Measurements from ENCODE around the gene COPZ2. TPM values are rescaled to one million over a fixed set of nuclear protein-coding genes. Genes with fewer than 3 reads are reported as not detected.

COPZ2 gene
- total RNA-seq, 2 donors from 2014 or later: not detected

- H3K4me1 ChIP-seq (ENCODE audit: control insufficient read depth, insufficient read depth, low read length): peaks cover 12% of the 10 kb centered on the region
Measured at GRCh38 chr17:48001197-48001596, 36.4 kb downstream of the COPZ2 start.

GRCh38 chr17:47999582-47999981, 38.0 kb downstream of the COPZ2 start:
- Histone ChIP-seq H3K4me3 (ENCODE audit: low read length) (no peak overlapping the region), H3K9ac (ENCODE audit: extremely low read depth, low read length, poor library complexity, severe bottlenecking) (no peak overlapping the region), H3K9me3 (ENCODE audit: control insufficient read depth, low read length) (no peaks in the 10 kb centered on the region), H3K27ac (ENCODE audit: low read depth, low read length) (no peak overlapping the region), H3K4me1 (ENCODE audit: control insufficient read depth, insufficient read depth, low read length) (peaks cover 26% of the 10 kb centered on the region), H3K27me3 (ENCODE audit: control insufficient read depth, insufficient read depth, low read length, poor library complexity, severe bottlenecking) (no peaks in the 10 kb centered on the region), H3K36me3 (ENCODE audit: control insufficient read depth, insufficient read depth, low read length) (no peaks in the 10 kb centered on the region)
- Mint-ChIP-seq H3K4me3 (no peak overlapping the region), H3K4me1 (peaks cover 49% of the 10 kb centered on the region), H3K36me3 (ENCODE audit: low read depth) (no peaks in the 10 kb centered on the region), H3K27ac (no peak overlapping the region), H3K27me3 (ENCODE audit: insufficient read depth) (no peaks in the 10 kb centered on the region), H3K9me3 (no peaks in the 10 kb centered on the region)
- TF ChIP-seq CTCF (conservative IDR thresholded peaks at IDR 0.05): peak; percentile 56
- peak; percentile 79 for DNase-seq
- WGBS, 2 experiments (ENCODE audit: insufficient coverage in 1 of 2, insufficient read length in 1 of 2): 74 to 75% methylated on average over 3 to 4 of the region's 4 CpGs

More at GRCh38 chr17:48001197-48001596, 36.4 kb downstream of the COPZ2 start:
- Histone ChIP-seq H3K27ac (ENCODE audit: low read depth, low read length) (peak overlapping the region; percentile 96), H3K9me3 (ENCODE audit: control insufficient read depth, low read length) (no peaks in the 10 kb centered on the region), H3K4me3 (ENCODE audit: low read length) (no peak overlapping the region), H3K36me3 (ENCODE audit: control insufficient read depth, insufficient read depth, low read length) (no peaks in the 10 kb centered on the region), H3K27me3 (ENCODE audit: control insufficient read depth, insufficient read depth, low read length, poor library complexity, severe bottlenecking) (no peaks in the 10 kb centered on the region), H3K9ac (ENCODE audit: extremely low read depth, low read length, poor library complexity, severe bottlenecking) (no peak overlapping the region)
- H3K4me3 Mint-ChIP-seq: no peak overlapping the region
- no peak for DNase-seq
- peaks cover 41% of the 10 kb centered on the region for H3K4me1 Mint-ChIP-seq
- H3K9me3 Mint-ChIP-seq: no peaks in the 10 kb centered on the region
- WGBS, 2 experiments (ENCODE audit: insufficient coverage in 1 of 2, insufficient read length in 1 of 2): 86 to 95% methylated on average over 1 of the region's 1 CpG
- TF ChIP-seq CTCF (conservative IDR thresholded peaks at IDR 0.05): no peak
- H3K27ac Mint-ChIP-seq: no peak overlapping the region
- H3K27me3 Mint-ChIP-seq (ENCODE audit: insufficient read depth): no peaks in the 10 kb centered on the region
- no peaks in the 10 kb centered on the region for H3K36me3 Mint-ChIP-seq (ENCODE audit: low read depth)

GRCh38 chr17:47998044-47998443, 39.6 kb downstream of the COPZ2 start:
- H3K27ac Mint-ChIP-seq: no peak overlapping the region
- Histone ChIP-seq H3K36me3 (ENCODE audit: control insufficient read depth, insufficient read depth, low read length) (no peaks in the 10 kb centered on the region), H3K9me3 (ENCODE audit: control insufficient read depth, low read length) (no peaks in the 10 kb centered on the region), H3K27me3 (ENCODE audit: control insufficient read depth, insufficient read depth, low read length, poor library complexity, severe bottlenecking) (no peaks in the 10 kb centered on the region), H3K4me1 (ENCODE audit: control insufficient read depth, insufficient read depth, low read length) (peaks cover 21% of the 10 kb centered on the region), H3K27ac (ENCODE audit: low read depth, low read length) (no peak overlapping the region), H3K4me3 (ENCODE audit: low read length) (no peak overlapping the region), H3K9ac (ENCODE audit: extremely low read depth, low read length, poor library complexity, severe bottlenecking) (no peak overlapping the region)
- 97 to 100% methylated on average over 1 to 7 of the region's 7 CpGs for WGBS, 2 experiments (ENCODE audit: insufficient coverage in 1 of 2, insufficient read length in 1 of 2)
- H3K9me3 Mint-ChIP-seq: no peaks in the 10 kb centered on the region
- H3K36me3 Mint-ChIP-seq (ENCODE audit: low read depth): no peaks in the 10 kb centered on the region
- TF ChIP-seq CTCF (conservative IDR thresholded peaks at IDR 0.05): no peak
- no peak overlapping the region for H3K4me3 Mint-ChIP-seq
- no peak for DNase-seq
- no peaks in the 10 kb centered on the region for H3K27me3 Mint-ChIP-seq (ENCODE audit: insufficient read depth)
- H3K4me1 Mint-ChIP-seq: peaks cover 41% of the 10 kb centered on the region

All from endodermal cell (in vitro differentiated cells).